T-cell (primary cell): ENCODE data around the gene WDR4. TPM values are rescaled to one million over a fixed set of nuclear protein-coding genes. Genes with fewer than 3 reads are reported as not detected.

ENCODE experiments used
- ATAC-seq, 4 experiments: fragments of 200-7000 bp in 3 of 4; fragments of 150-1000 bp in 1 of 4; cut with Tn5 transposase; replicated peaks in 1 of 4; 1 replicate in 3 of 4; 2 replicates in 1 of 4; pipeline ENCODE4 v1.10.0; 2021; ENCODE audit warnings: moderate library complexity in 3 of 4, mild to moderate bottlenecking in 2 of 4, moderate number of reproducible peaks in 1 of 4
- CTCF ChIA-PET, 2 donors: fragments of 300-600 bp; sonication (Branson Sonifier 250); formaldehyde crosslinking; loops; one replicate each; lab custom pipeline; 2022; ENCODE audit warnings: antibody characterized with exemption in 2 of 2; lab: Charles Lee
- POLR2A ChIA-PET, 2 donors: fragments of 300-600 bp; sonication (Branson Sonifier 250); formaldehyde crosslinking; loops; one replicate each; lab custom pipeline; 2022; ENCODE audit warnings: antibody characterized with exemption in 2 of 2; lab: Charles Lee
- DNase-seq, 35 experiments: peaks; one replicate each; pipeline versions ENCODE4 v3.0.0 to v3.0.0-alpha.2; 2013 to 2023
- H3K27ac ChIP-seq: one replicate; pipeline ENCODE4 v1.5.1; 2013; ENCODE audit warnings: low read length
- H3K27me3 ChIP-seq, 2 experiments: replicated peaks in 1 of 2; 1 replicate in 1 of 2; 2 replicates in 1 of 2; pipeline versions ENCODE4 v1.6.1 to v1.7.0; 2013; ENCODE audit warnings: low read length in 1 of 2, mixed read lengths in 1 of 2; ENCODE audit not compliant: control insufficient read depth in 2 of 2, insufficient read depth in 2 of 2; ENCODE audit errors: extremely low read depth in 1 of 2
- H3K36me3 ChIP-seq, 2 donors: 1 replicate in 1 of 2; 2 replicates in 1 of 2; pipeline versions ENCODE4 v1.6.1 to v1.7.0; 2013; ENCODE audit warnings: low read length in 1 of 2; ENCODE audit not compliant: control insufficient read depth in 2 of 2, insufficient read depth in 1 of 2; ENCODE audit errors: extremely low read depth in 1 of 2
- H3K4me1 ChIP-seq, 2 experiments: 1 replicate in 1 of 2; 2 replicates in 1 of 2; pipeline versions ENCODE4 v1.6.1 to v1.7.0; 2013; ENCODE audit warnings: low read length in 2 of 2, mixed read lengths in 1 of 2; ENCODE audit not compliant: insufficient read depth in 2 of 2, control insufficient read depth in 1 of 2; ENCODE audit errors: extremely low read depth in 1 of 2
- H3K4me3 ChIP-seq, 2 donors: 1 replicate in 1 of 2; 2 replicates in 1 of 2; pipeline versions ENCODE4 v1.5.1 to v1.7.0; 2013; ENCODE audit warnings: mild to moderate bottlenecking in 2 of 2, low read length in 1 of 2, moderate library complexity in 1 of 2; ENCODE audit not compliant: control insufficient read depth in 1 of 2; ENCODE audit errors: extremely low read depth in 1 of 2
- H3K9me3 ChIP-seq: 2 replicates; pipeline ENCODE4 v1.7.0; 2013
- H3K27ac Mint-ChIP-seq, 2 donors: one replicate each; pipeline ENCODE4 v1.8.0; 2020 to 2021; ENCODE audit warnings: mild to moderate bottlenecking in 2 of 2, mixed read lengths in 2 of 2
- H3K27me3 Mint-ChIP-seq, 2 donors: one replicate each; pipeline ENCODE4 v1.8.0; 2021 to 2022; ENCODE audit warnings: mixed read lengths in 2 of 2
- H3K36me3 Mint-ChIP-seq: one replicate; pipeline ENCODE4 v1.8.0; 2021; ENCODE audit warnings: mixed read lengths
- H3K4me1 Mint-ChIP-seq, 3 donors: one replicate each; pipeline ENCODE4 v1.8.0; 2020 to 2022; ENCODE audit warnings: mixed read lengths in 3 of 3, mild to moderate bottlenecking in 1 of 3
- H3K4me3 Mint-ChIP-seq, 3 donors: one replicate each; pipeline ENCODE4 v1.8.0; 2020 to 2022; ENCODE audit warnings: mild to moderate bottlenecking in 3 of 3, mixed read lengths in 3 of 3, moderate library complexity in 3 of 3
- H3K9me3 Mint-ChIP-seq, 3 donors: one replicate each; pipeline ENCODE4 v1.8.0; 2020 to 2022; ENCODE audit warnings: mixed read lengths in 3 of 3
- WGBS: methylation state at CpG from one replicate; pipeline ENCODE4 v1.1.5; 2013; ENCODE audit warnings: missing lambda C conversion rate; ENCODE audit not compliant: insufficient coverage; 5-methylcytosine and 5-hydroxymethylcytosine counted together
- total RNA-seq, 35 experiments: library from RNA in 6 of 35; stranded (reverse) in 6 of 35; fragments of 120-200 nt in 1 of 35; gene quantifications; one replicate each; pipeline versions ENCODE4 v1.2.1 to v1.2.4 and lab custom pipeline; 2013 to 2026

WDR4 gene
- total RNA-seq, 5 donors from 2014 or later (not counting 1 experiment from before 2014, with no cell fraction given): 17.0 to 40.9 (median 37.6) TPM

- no peaks in the 10 kb centered on the region for H3K9me3 ChIP-seq
- peaks cover 39% of the 10 kb centered on the region for H3K36me3 Mint-ChIP-seq
- H3K4me3 ChIP-seq: no peak overlapping the region
- ChIA-PET POLR2A (no interaction called here), CTCF (no interaction called here)
- WGBS: 92% methylated on average over 16 of the region's 19 CpGs
- H3K27me3 ChIP-seq: no peaks in the 10 kb centered on the region
- ATAC-seq (no peak), DNase-seq (no peak)
- no peaks in the 10 kb centered on the region for H3K27me3 Mint-ChIP-seq
- H3K4me3 Mint-ChIP-seq: no peak overlapping the region
- H3K36me3 ChIP-seq: peaks cover 34 to 83% of the 10 kb centered on the region in 2 donors
- H3K27ac ChIP-seq: no peak overlapping the region
- peaks cover 0 to 4% of the 10 kb centered on the region in 2 experiments for H3K4me1 ChIP-seq
- no peak overlapping the region for H3K27ac Mint-ChIP-seq
- H3K4me1 Mint-ChIP-seq: peaks cover 0 to 3% (median 0%) of the 10 kb centered on the region in 3 donors
- H3K9me3 Mint-ChIP-seq: no peaks in the 10 kb centered on the region
These were observed 27.3 kb downstream of the WDR4 start for GRCh38 chr21:42851812-42852665.

GRCh38 chr21:42850866-42851391 is 28.4 kb downstream of the WDR4 start:
- Histone ChIP-seq H3K4me3 (no peak overlapping the region), H3K27me3 (no peaks in the 10 kb centered on the region), H3K27ac (no peak overlapping the region), H3K9me3 (no peaks in the 10 kb centered on the region), H3K4me1 (peaks cover 0 to 4% of the 10 kb centered on the region in 2 experiments), H3K36me3 (peaks cover 39 to 72% of the 10 kb centered on the region in 2 donors)
- peak in 3 of 4 experiments; percentile 31 to 43 (median 40) for ATAC-seq
- WGBS: 72% methylated on average over 18 of the region's 21 CpGs
- ChIA-PET CTCF (no interaction called here), POLR2A (no interaction called here)
- H3K27ac Mint-ChIP-seq: no peak overlapping the region
- no peaks in the 10 kb centered on the region for H3K9me3 Mint-ChIP-seq
- DNase-seq: peak in 14 of 35 experiments; percentile 8 to 40 (median 22)
- no peaks in the 10 kb centered on the region for H3K27me3 Mint-ChIP-seq
- H3K36me3 Mint-ChIP-seq: peaks cover 39% of the 10 kb centered on the region
- peaks cover 0 to 3% (median 0%) of the 10 kb centered on the region in 3 donors for H3K4me1 Mint-ChIP-seq
- no peak overlapping the region for H3K4me3 Mint-ChIP-seq

GRCh38 chr21:42850463-42850862 is 28.9 kb downstream of the WDR4 start:
- no peak for DNase-seq
- Mint-ChIP-seq H3K9me3 (no peaks in the 10 kb centered on the region), H3K4me3 (no peak overlapping the region), H3K27me3 (no peaks in the 10 kb centered on the region), H3K36me3 (peaks cover 39% of the 10 kb centered on the region), H3K4me1 (peaks cover 0 to 3% (median 1%) of the 10 kb centered on the region in 3 donors), H3K27ac (no peak overlapping the region)
- H3K4me3 ChIP-seq: no peak overlapping the region
- WGBS: 96% methylated on average over 10 of the region's 10 CpGs
- H3K4me1 ChIP-seq: peaks cover 0 to 4% of the 10 kb centered on the region in 2 experiments
- CTCF ChIA-PET: no interaction called here
- H3K36me3 ChIP-seq: peaks cover 40 to 71% of the 10 kb centered on the region in 2 donors
- no peaks in the 10 kb centered on the region for H3K9me3 ChIP-seq
- POLR2A ChIA-PET: no interaction called here
- no peak for ATAC-seq
- H3K27ac ChIP-seq: no peak overlapping the region
- H3K27me3 ChIP-seq: no peaks in the 10 kb centered on the region

GRCh38 chr21:42849759-42850412 is 29.5 kb downstream of the WDR4 start:
- no peaks in the 10 kb centered on the region for H3K9me3 Mint-ChIP-seq
- no peak for DNase-seq
- CTCF ChIA-PET: no interaction called here
- H3K36me3 Mint-ChIP-seq: peaks cover 45% of the 10 kb centered on the region
- Histone ChIP-seq H3K27ac (no peak overlapping the region), H3K4me3 (no peak overlapping the region), H3K27me3 (no peaks in the 10 kb centered on the region), H3K9me3 (no peaks in the 10 kb centered on the region), H3K4me1 (peaks cover 0 to 4% of the 10 kb centered on the region in 2 experiments), H3K36me3 (peaks cover 39 to 71% of the 10 kb centered on the region in 2 donors)
- no peak for ATAC-seq
- peaks cover 0 to 3% (median 3%) of the 10 kb centered on the region in 3 donors for H3K4me1 Mint-ChIP-seq
- 94% methylated on average over 26 of the region's 29 CpGs for WGBS
- H3K27ac Mint-ChIP-seq: no peak overlapping the region
- POLR2A ChIA-PET: interaction anchor here in 1 of 2 donors (0.6 kb wide), 1 partner anchor 463 kb away, joined by 3 read pairs; no protein-coding TSS in a partner anchor
- H3K4me3 Mint-ChIP-seq: no peak overlapping the region
- no peaks in the 10 kb centered on the region for H3K27me3 Mint-ChIP-seq

- Histone ChIP-seq H3K36me3 (peaks cover 33 to 71% of the 10 kb centered on the region in 2 donors), H3K27me3 (no peaks in the 10 kb centered on the region), H3K4me3 (no peak overlapping the region), H3K4me1 (peaks cover 0 to 4% of the 10 kb centered on the region in 2 experiments), H3K9me3 (no peaks in the 10 kb centered on the region), H3K27ac (no peak overlapping the region)
- 96% methylated on average over 51 of the region's 54 CpGs for WGBS
- ChIA-PET POLR2A (interaction anchor here in 1 of 2 donors (0.6 kb wide), 1 partner anchor 462 kb away, joined by 3 read pairs; no protein-coding TSS in a partner anchor), CTCF (no interaction called here)
- Mint-ChIP-seq H3K4me3 (no peak overlapping the region), H3K27ac (no peak overlapping the region), H3K4me1 (peaks cover 0 to 3% (median 3%) of the 10 kb centered on the region in 3 donors), H3K27me3 (no peaks in the 10 kb centered on the region), H3K9me3 (no peaks in the 10 kb centered on the region), H3K36me3 (peaks cover 43% of the 10 kb centered on the region)
- ATAC-seq (no peak), DNase-seq (no peak)
These were observed 30.2 kb downstream of the WDR4 start for GRCh38 chr21:42848932-42849758.
